CD4-positive, alpha-beta T cell treated with Interleukin-2 at 100 ng/mL for 4 hours (primary cell): Measurements from ENCODE around the gene TTR.

Source experiments
- DNase-seq: peaks from one replicate; pipeline ENCODE4 v3.0.0-alpha.2; 2020; ENCODE audit warnings: low spot score

The TTR gene

GRCh38 chr18:31591628-31592027 is at the start of gene TTR:
TSS of gene TTR (plus strand) at chr18:31591877. CDS start at chr18:31591903, 26 bp downstream.
- DNase-seq, result no peak

- DNase-seq, result no peak
Measured at GRCh38 chr18:31546476-31546875, 45.2 kb upstream of the TTR start.

- DNase-seq, result no peak
Measured at GRCh38 chr18:31548853-31549252, 42.8 kb upstream of the TTR start.

GRCh38 chr18:31549416-31549815 is 42.3 kb upstream of the TTR start:
- DNase-seq, result no peak

GRCh38 chr18:31551883-31552282 is 39.8 kb upstream of the TTR start:
- DNase-seq, result no peak

- DNase-seq, result no peak
Measured at GRCh38 chr18:31553800-31554199, 37.9 kb upstream of the TTR start.

GRCh38 chr18:31554776-31555175 is 36.9 kb upstream of the TTR start:
- DNase-seq, result no peak

- DNase-seq, result peak; percentile 61
Measured at GRCh38 chr18:31555971-31556747, 35.5 kb upstream of the TTR start.

GRCh38 chr18:31557446-31557845 is 34.2 kb upstream of the TTR start:
- no peak for DNase-seq

- DNase-seq, result no peak
Measured at GRCh38 chr18:31558567-31558966, 33.1 kb upstream of the TTR start.

GRCh38 chr18:31562726-31563125 is 29.0 kb upstream of the TTR start:
- no peak for DNase-seq

- no peak for DNase-seq
Measured at GRCh38 chr18:31563778-31564177, 27.9 kb upstream of the TTR start.

GRCh38 chr18:31565345-31565744 is 26.3 kb upstream of the TTR start:
- DNase-seq, result no peak

- no peak for DNase-seq
Measured at GRCh38 chr18:31565782-31566512, 25.7 kb upstream of the TTR start.

GRCh38 chr18:31566576-31567306 is 24.9 kb upstream of the TTR start:
- no peak for DNase-seq

GRCh38 chr18:31572368-31572767 is 19.3 kb upstream of the TTR start:
- no peak for DNase-seq

- DNase-seq, result no peak
Measured at GRCh38 chr18:31573051-31573450, 18.6 kb upstream of the TTR start.

GRCh38 chr18:31574359-31574758 is 17.3 kb upstream of the TTR start:
- no peak for DNase-seq

- DNase-seq, result no peak
Measured at GRCh38 chr18:31575515-31576257, 16.0 kb upstream of the TTR start.

- DNase-seq, result no peak
Measured at GRCh38 chr18:31576670-31577069, 15.0 kb upstream of the TTR start.

- DNase-seq, result no peak
Measured at GRCh38 chr18:31577195-31577594, 14.5 kb upstream of the TTR start.

- no peak for DNase-seq
Measured at GRCh38 chr18:31578126-31578525, 13.6 kb upstream of the TTR start.
